HEK293 (cell line): ENCODE results near the gene SPINT2.

Experiments used
- FEZF1 ChIP-seq: fragments of 450-650 bp; formaldehyde crosslinking; IDR thresholded peaks from 2 replicates; pipeline ENCODE4 v1.5.1; 2016; ENCODE audit warnings: missing biosample characterization, missing genetic modification characterization
- GLIS1 ChIP-seq: fragments of 450-650 bp; formaldehyde crosslinking; IDR thresholded peaks from 2 replicates; pipeline ENCODE4 v1.5.1; 2016; ENCODE audit warnings: missing biosample characterization, missing genetic modification characterization
- HOXA7 ChIP-seq: sonication (generic); formaldehyde crosslinking; IDR thresholded peaks from 2 replicates; pipeline ENCODE4 v1.8.1; 2022; ENCODE audit warnings: missing genetic modification reagents, borderline replicate concordance
- PRDM1 ChIP-seq: fragments of 450-650 bp; formaldehyde crosslinking; IDR thresholded peaks from 2 replicates; pipeline ENCODE4; 2016; ENCODE audit warnings: missing biosample characterization, missing genetic modification characterization
- SP2 ChIP-seq: fragments of 450-650 bp; formaldehyde crosslinking; IDR thresholded peaks from 2 replicates; pipeline ENCODE4 v1.5.1; 2016; ENCODE audit warnings: missing biosample characterization, missing genetic modification characterization
- ZBTB20 ChIP-seq: fragments of 450-650 bp; formaldehyde crosslinking; IDR thresholded peaks from 2 replicates; pipeline ENCODE4 v1.5.1; 2016; ENCODE audit warnings: missing biosample characterization, missing genetic modification characterization
- ZBTB48 ChIP-seq: fragments of 450-650 bp; formaldehyde crosslinking; IDR thresholded peaks from 2 replicates; pipeline ENCODE4 v1.5.1; 2016; ENCODE audit warnings: missing biosample characterization, missing genetic modification characterization
- ZFP41 ChIP-seq: fragments of 450-650 bp; formaldehyde crosslinking; IDR thresholded peaks from 2 replicates; pipeline ENCODE4 v1.5.1; 2016; ENCODE audit warnings: missing biosample characterization, missing genetic modification characterization, borderline replicate concordance
- ZFP69B ChIP-seq: fragments of 450-650 bp; formaldehyde crosslinking; IDR thresholded peaks from 2 replicates; pipeline ENCODE4 v1.5.1; 2016; ENCODE audit warnings: missing biosample characterization, missing genetic modification characterization
- ZNF138 ChIP-seq: fragments of 450-650 bp; formaldehyde crosslinking; IDR thresholded peaks from 2 replicates; pipeline ENCODE4 v1.5.1; 2016; ENCODE audit warnings: missing biosample characterization, missing genetic modification characterization, borderline replicate concordance
- ZNF157 ChIP-seq: fragments of 450-650 bp; formaldehyde crosslinking; IDR thresholded peaks from 2 replicates; pipeline ENCODE4 v1.5.1; 2016; ENCODE audit warnings: missing biosample characterization, missing genetic modification characterization
- ZNF184 ChIP-seq: fragments of 450-650 bp; IDR thresholded peaks from 2 replicates; pipeline ENCODE4 v1.5.1; 2018; ENCODE audit warnings: missing biosample characterization, mild to moderate bottlenecking, missing genetic modification characterization
- ZNF23 ChIP-seq: fragments of 450-650 bp; formaldehyde crosslinking; IDR thresholded peaks from 2 replicates; pipeline ENCODE4 v1.5.1; 2016; ENCODE audit warnings: missing biosample characterization, missing genetic modification characterization, borderline replicate concordance
- ZNF302 ChIP-seq: fragments of 450-650 bp; formaldehyde crosslinking; IDR thresholded peaks from 2 replicates; pipeline ENCODE4 v1.5.1; 2016; ENCODE audit warnings: missing biosample characterization, missing genetic modification characterization, low read depth
- ZNF404 ChIP-seq: fragments of 450-650 bp; formaldehyde crosslinking; IDR thresholded peaks from 2 replicates; pipeline ENCODE4 v1.5.1; 2017; ENCODE audit warnings: missing biosample characterization, missing genetic modification characterization
- ZNF416 ChIP-seq: fragments of 450-650 bp; formaldehyde crosslinking; IDR thresholded peaks from 2 replicates; pipeline ENCODE4 v1.5.1; 2016; ENCODE audit warnings: missing biosample characterization, missing genetic modification characterization
- ZNF423 ChIP-seq: fragments of 450-650 bp; formaldehyde crosslinking; IDR thresholded peaks from 2 replicates; pipeline ENCODE4 v1.5.1; 2016; ENCODE audit warnings: missing biosample characterization, missing genetic modification characterization
- ZNF768 ChIP-seq: fragments of 450-650 bp; formaldehyde crosslinking; IDR thresholded peaks from 2 replicates; pipeline ENCODE4 v1.5.1; 2018; ENCODE audit warnings: missing biosample characterization, mild to moderate bottlenecking, missing genetic modification characterization
- ZSCAN23 ChIP-seq: fragments of 450-650 bp; formaldehyde crosslinking; IDR thresholded peaks from 2 replicates; pipeline ENCODE4 v1.5.1; 2016; ENCODE audit warnings: missing biosample characterization, missing genetic modification characterization
- TF ChIP-seq, protein P1 (sequence below): fragments of 450-650 bp; IDR thresholded peaks from 2 replicates; pipeline ENCODE4 v1.5.1; 2018; ENCODE audit warnings: missing biosample characterization, mild to moderate bottlenecking, missing genetic modification characterization
- TF ChIP-seq, protein P2 (sequence below): fragments of 450-650 bp; formaldehyde crosslinking; IDR thresholded peaks from 2 replicates; pipeline ENCODE4 v1.5.1; 2016; ENCODE audit warnings: missing biosample characterization, missing genetic modification characterization
- TF ChIP-seq, protein P3 (sequence below): fragments of 450-650 bp; formaldehyde crosslinking; IDR thresholded peaks from 2 replicates; pipeline ENCODE4 v1.5.1; 2016; ENCODE audit warnings: missing biosample characterization, missing genetic modification characterization
- TF ChIP-seq, protein P4 (sequence below): fragments of 450-650 bp; formaldehyde crosslinking; IDR thresholded peaks from 2 replicates; pipeline ENCODE4 v1.5.1; 2016; ENCODE audit warnings: missing biosample characterization, missing genetic modification characterization
- TF ChIP-seq, protein P5 (sequence below): fragments of 450-650 bp; formaldehyde crosslinking; IDR thresholded peaks from 2 replicates; pipeline ENCODE4 v1.5.1; 2017; ENCODE audit warnings: missing biosample characterization, missing genetic modification characterization
- TF ChIP-seq, protein P6 (sequence below): fragments of 450-650 bp; formaldehyde crosslinking; IDR thresholded peaks from 2 replicates; pipeline ENCODE4 v1.5.1; 2017; ENCODE audit warnings: missing biosample characterization, missing genetic modification characterization

Gene SPINT2

DNA sequence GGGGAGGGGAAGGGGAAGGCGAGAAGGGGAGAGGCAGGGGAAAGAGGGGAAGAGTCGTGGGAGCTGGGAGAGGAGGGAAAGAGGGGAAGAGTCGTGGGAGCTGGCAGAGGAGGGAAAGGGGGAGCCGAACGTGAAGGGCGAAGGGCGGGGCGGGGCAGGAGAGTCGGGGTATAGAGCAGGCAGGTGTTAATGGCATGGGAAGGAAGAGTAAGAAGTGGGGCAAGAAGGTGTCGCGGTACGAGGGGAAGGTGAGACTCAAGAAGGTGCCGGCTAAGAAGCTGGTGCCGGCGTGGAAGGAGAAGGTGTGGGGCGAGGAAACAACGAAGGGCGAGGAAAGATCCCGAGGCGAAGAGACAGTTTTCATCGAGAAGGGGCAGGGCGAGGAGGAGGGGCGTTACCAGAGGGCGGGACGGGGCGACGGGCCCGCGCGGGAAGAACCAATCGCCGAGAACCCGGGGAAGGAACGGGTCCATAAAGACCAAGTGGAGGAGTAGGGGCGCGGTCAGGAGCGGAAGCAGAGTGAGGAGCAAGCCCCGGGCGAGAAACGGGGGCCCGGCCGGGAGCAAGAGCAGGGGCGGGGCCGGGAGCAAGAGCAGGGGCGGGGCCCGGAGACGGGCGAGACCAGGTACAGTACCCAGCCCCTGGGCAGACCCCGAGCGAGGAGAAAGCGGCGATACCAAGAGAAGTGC, 71.7 kb downstream of the SPINT2 start (continued):
- TF ChIP-seq, protein P1, sequence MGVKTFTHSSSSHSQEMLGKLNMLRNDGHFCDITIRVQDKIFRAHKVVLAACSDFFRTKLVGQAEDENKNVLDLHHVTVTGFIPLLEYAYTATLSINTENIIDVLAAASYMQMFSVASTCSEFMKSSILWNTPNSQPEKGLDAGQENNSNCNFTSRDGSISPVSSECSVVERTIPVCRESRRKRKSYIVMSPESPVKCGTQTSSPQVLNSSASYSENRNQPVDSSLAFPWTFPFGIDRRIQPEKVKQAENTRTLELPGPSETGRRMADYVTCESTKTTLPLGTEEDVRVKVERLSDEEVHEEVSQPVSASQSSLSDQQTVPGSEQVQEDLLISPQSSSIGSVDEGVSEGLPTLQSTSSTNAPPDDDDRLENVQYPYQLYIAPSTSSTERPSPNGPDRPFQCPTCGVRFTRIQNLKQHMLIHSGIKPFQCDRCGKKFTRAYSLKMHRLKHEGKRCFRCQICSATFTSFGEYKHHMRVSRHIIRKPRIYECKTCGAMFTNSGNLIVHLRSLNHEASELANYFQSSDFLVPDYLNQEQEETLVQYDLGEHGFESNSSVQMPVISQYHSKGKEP (tag by site-specific recombination), result no peak
- TF ChIP-seq SP2 (tag by site-specific recombination) (peak; percentile 90), GLIS1 (tag by site-specific recombination) (no peak; the same call in 1 of the 2 replicates), ZFP69B (tag by site-specific recombination) (peak; percentile 61; the same call in 1 of the 2 replicates), ZBTB48 (tag by site-specific recombination) (no peak), ZNF768 (tag by site-specific recombination) (no peak; the same call in 1 of the 2 replicates), PRDM1 (tag by site-specific recombination) (peak; percentile 100), ZSCAN23 (tag by site-specific recombination) (no peak), ZFP41 (tag by site-specific recombination) (no peak), ZNF138 (no peak), ZNF184 (tag by site-specific recombination) (no peak), FEZF1 (peak; percentile 28; the same call in 1 of the 2 replicates), ZNF423 (tag by site-specific recombination) (no peak), ZNF416 (tag by site-specific recombination) (no peak), ZNF23 (tag by site-specific recombination) (no peak), ZBTB20 (tag by site-specific recombination) (peak; percentile 98), ZNF157 (tag by site-specific recombination) (peak; percentile 66; the same call in 1 of the 2 replicates), ZNF302 (tag by site-specific recombination) (no peak), ZNF404 (tag by site-specific recombination) (no peak), HOXA7 (CRISPR knock-in tag) (no peak)
- TF ChIP-seq, protein P2, sequence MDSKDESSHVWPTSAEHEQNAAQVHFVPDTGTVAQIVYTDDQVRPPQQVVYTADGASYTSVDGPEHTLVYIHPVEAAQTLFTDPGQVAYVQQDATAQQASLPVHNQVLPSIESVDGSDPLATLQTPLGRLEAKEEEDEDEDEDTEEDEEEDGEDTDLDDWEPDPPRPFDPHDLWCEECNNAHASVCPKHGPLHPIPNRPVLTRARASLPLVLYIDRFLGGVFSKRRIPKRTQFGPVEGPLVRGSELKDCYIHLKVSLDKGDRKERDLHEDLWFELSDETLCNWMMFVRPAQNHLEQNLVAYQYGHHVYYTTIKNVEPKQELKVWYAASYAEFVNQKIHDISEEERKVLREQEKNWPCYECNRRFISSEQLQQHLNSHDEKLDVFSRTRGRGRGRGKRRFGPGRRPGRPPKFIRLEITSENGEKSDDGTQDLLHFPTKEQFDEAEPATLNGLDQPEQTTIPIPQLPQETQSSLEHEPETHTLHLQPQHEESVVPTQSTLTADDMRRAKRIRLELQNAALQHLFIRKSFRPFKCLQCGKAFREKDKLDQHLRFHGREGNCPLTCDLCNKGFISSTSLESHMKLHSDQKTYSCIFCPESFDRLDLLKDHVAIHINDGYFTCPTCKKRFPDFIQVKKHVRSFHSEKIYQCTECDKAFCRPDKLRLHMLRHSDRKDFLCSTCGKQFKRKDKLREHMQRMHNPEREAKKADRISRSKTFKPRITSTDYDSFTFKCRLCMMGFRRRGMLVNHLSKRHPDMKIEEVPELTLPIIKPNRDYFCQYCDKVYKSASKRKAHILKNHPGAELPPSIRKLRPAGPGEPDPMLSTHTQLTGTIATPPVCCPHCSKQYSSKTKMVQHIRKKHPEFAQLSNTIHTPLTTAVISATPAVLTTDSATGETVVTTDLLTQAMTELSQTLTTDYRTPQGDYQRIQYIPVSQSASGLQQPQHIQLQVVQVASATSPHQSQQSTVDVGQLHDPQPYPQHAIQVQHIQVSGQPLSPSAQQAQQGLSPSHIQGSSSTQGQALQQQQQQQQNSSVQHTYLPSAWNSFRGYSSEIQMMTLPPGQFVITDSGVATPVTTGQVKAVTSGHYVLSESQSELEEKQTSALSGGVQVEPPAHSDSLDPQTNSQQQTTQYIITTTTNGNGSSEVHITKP (tag by site-specific recombination), result no peak
- TF ChIP-seq, protein P3, sequence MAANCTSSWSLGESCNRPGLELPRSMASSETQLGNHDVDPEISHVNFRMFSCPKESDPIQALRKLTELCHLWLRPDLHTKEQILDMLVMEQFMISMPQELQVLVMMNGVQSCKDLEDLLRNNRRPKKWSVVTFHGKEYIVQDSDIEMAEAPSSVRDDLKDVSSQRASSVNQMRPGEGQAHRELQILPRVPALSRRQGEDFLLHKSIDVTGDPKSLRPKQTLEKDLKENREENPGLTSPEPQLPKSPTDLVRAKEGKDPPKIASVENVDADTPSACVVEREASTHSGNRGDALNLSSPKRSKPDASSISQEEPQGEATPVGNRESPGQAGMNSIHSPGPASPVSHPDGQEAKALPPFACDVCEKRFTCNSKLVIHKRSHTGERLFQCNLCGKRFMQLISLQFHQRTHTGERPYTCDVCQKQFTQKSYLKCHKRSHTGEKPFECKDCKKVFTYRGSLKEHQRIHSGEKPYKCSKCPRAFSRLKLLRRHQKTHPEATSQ, result 0 out of 2 replicates have a peak, but pooled peaks have one; percentile 59
- TF ChIP-seq, protein P4, sequence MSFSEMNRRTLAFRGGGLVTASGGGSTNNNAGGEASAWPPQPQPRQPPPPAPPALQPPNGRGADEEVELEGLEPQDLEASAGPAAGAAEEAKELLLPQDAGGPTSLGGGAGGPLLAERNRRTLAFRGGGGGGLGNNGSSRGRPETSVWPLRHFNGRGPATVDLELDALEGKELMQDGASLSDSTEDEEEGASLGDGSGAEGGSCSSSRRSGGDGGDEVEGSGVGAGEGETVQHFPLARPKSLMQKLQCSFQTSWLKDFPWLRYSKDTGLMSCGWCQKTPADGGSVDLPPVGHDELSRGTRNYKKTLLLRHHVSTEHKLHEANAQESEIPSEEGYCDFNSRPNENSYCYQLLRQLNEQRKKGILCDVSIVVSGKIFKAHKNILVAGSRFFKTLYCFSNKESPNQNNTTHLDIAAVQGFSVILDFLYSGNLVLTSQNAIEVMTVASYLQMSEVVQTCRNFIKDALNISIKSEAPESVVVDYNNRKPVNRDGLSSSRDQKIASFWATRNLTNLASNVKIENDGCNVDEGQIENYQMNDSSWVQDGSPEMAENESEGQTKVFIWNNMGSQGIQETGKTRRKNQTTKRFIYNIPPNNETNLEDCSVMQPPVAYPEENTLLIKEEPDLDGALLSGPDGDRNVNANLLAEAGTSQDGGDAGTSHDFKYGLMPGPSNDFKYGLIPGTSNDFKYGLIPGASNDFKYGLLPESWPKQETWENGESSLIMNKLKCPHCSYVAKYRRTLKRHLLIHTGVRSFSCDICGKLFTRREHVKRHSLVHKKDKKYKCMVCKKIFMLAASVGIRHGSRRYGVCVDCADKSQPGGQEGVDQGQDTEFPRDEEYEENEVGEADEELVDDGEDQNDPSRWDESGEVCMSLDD, result peak; percentile 92; the same call in 1 of the 2 replicates
- TF ChIP-seq, protein P5, sequence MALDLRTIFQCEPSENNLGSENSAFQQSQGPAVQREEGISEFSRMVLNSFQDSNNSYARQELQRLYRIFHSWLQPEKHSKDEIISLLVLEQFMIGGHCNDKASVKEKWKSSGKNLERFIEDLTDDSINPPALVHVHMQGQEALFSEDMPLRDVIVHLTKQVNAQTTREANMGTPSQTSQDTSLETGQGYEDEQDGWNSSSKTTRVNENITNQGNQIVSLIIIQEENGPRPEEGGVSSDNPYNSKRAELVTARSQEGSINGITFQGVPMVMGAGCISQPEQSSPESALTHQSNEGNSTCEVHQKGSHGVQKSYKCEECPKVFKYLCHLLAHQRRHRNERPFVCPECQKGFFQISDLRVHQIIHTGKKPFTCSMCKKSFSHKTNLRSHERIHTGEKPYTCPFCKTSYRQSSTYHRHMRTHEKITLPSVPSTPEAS, result 0 out of 2 replicates have a peak, but pooled peaks have one; percentile 48
- TF ChIP-seq, protein P6, sequence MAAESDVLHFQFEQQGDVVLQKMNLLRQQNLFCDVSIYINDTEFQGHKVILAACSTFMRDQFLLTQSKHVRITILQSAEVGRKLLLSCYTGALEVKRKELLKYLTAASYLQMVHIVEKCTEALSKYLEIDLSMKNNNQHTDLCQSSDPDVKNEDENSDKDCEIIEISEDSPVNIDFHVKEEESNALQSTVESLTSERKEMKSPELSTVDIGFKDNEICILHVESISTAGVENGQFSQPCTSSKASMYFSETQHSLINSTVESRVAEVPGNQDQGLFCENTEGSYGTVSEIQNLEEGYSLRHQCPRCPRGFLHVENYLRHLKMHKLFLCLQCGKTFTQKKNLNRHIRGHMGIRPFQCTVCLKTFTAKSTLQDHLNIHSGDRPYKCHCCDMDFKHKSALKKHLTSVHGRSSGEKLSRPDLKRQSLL, result no peak
